ENCODE data around the gene ANKRD11.

Gene ANKRD11

DNA sequence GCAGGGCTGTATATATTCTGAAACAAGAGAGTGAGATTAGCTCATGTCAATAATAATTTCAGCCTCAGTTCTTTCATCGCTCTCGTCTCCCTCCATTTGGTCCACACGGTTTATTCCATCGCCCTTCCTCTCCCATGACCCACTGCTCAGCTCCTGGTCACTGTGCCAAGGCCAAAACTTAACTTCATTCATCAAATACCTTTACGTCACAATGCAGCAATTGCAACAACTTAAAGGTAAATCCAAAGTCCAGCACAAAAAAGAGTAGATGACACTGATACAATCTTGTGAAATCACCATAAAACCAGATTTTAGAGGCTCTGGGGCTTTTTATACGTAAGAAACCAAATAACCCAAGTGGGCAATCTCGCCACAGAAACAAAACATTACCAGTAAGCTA lies 72.0 kb downstream of the ANKRD11 start:
- Histone ChIP-seq H3K27ac (no peak overlapping the region), H3K4me3 (no peak overlapping the region)

DNA sequence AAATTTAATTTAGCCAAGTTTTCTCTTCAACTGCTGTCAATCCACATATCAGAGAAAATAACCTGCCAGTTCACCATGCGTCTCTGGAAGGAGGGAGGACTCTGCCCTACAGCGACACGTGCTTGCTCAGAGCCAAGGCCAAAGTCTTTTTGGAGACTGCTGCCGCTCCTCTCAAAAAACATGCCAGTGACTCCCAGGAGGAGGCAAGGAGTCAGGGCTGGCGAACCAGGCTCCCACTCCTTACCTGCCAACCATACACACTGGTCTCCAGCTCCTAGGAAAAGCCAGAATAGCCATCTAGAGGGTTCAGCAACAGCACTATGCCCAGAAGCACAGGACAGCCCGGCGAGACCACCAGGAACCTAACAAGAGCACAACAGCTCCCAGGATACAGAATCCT lies 73.0 kb downstream of the ANKRD11 start:
- H3K4me3 ChIP-seq = no peak overlapping the region
- H3K27ac ChIP-seq = no peak overlapping the region

DNA sequence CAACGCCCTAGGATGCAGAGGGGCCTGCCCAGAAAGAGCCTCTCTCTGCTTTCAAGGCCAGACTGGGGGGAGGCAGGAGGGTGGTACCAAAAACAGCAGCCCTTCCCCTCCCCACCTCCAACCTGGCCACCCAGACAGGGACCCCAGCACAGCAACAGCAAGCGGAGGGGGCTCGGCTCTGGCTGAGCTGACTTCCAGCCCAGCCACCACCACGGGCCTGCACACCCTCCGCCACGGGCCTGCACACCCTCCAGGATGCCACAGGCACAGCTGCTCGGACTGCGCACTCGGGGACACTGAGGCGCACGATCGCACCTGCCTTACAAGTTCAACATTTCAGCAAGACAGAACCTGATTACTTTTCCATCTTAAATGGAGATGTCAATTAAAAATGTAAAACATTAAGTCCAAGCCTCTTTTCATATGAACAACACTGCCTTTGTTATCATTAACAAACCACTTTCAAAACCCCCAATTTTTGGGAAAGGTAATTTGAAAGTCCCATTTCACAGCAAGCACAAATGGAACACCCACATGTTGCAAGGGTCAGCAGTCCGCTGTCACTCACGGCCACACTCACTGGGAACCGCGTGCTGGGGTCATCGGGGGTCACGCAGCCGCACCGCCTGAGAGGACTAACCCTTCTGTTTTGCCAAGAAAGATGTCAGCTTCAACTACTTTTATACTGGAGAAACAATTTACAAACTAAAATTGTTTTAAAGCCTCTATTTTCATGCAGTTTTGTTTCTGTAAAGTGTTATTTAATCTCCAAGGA lies 76.4 kb downstream of the ANKRD11 start:
- no peak overlapping the region for H3K4me3 ChIP-seq
- no peak overlapping the region for H3K27ac ChIP-seq

DNA sequence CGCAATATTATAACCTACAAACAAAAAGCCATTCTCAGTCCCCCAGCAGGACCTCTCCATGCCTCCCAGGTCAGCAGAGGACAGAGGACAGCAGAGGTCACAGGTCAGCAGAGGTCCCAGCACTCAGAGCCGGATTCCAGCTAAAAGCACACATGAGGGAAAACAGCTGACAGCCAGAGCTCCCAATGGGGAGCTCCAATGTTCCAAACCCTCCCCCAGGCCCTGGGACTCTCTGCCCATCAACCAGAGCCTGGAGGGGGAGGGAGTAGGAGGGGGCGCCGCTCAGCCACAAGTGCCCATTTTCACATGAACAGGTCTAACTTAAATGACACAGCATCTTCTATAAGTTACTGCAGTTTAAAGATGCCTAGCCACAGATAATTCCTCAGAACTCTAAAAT lies 77.5 kb downstream of the ANKRD11 start:
- Histone ChIP-seq H3K4me3 (no peak overlapping the region), H3K27ac (no peak overlapping the region)

DNA sequence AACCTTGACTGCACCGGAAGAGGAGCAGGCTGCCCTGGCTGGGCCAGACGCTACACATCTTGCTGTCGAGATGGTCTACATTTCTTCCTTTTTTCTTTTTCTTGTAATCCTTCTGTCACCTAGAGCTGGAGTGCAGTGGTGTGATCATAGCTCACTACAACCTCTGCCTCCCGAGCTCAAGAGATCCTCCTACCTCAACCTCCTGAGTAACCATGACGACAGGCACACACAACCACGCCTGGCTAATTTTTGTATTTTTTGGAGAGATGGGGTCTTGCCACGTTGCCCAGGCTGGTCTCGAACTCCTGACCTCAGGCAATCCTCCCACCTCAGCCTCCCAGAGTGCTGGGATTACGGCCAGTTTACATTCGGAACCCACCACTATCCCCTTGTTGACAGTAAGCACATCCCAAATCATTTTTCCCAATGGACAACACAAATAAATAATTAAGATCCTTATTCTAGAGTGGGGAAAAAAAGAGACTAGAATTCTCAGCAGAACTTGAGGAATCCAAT lies 79.0 kb downstream of the ANKRD11 start:
- Histone ChIP-seq H3K4me3 (no peak overlapping the region), H3K27ac (peak overlapping the region in 12 of 21 experiments; percentile 13 to 69 (median 54))

DNA sequence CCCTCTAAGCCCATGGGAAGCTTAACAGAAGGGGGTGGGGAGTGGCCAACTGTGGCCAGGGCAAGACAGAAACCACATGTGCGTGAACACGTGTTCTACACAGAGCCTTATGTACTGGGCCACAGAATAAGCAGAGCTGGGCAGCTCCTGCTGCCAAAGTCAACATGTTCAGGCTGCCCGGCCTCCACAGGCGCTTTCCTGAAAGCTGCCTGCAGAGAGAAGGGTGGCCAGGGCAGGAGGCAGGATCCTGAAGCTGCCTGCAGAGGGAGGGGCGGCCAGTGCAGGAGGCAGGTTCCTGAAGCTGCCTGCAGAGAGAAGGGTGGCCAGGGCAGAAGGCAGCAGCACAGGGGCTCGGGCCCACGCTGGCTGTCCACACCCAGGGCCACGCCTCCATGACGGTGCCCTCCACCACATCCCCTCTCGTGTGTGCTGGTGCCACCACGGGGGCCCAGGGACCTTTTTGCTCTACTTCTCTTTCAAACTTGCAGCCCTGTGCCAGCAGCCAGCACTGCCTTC lies 79.5 kb downstream of the ANKRD11 start:
- no peak overlapping the region for H3K4me3 ChIP-seq
- peak overlapping the region in 14 of 21 experiments; percentile 13 to 69 (median 51) for H3K27ac ChIP-seq

- Histone ChIP-seq H3K4me3 (no peak overlapping the region), H3K27ac (peak overlapping the region in 14 of 21 experiments; percentile 7 to 73 (median 52))
These were observed 80.0 kb downstream of the ANKRD11 start for GRCh38 chr16:89410322-89410721.

GRCh38 chr16:89409161-89409711 lies 81.1 kb downstream of the ANKRD11 start:
- Histone ChIP-seq H3K4me3 (no peak overlapping the region), H3K27ac (peak overlapping the region in 16 of 21 experiments; percentile 9 to 76 (median 60))

DNA sequence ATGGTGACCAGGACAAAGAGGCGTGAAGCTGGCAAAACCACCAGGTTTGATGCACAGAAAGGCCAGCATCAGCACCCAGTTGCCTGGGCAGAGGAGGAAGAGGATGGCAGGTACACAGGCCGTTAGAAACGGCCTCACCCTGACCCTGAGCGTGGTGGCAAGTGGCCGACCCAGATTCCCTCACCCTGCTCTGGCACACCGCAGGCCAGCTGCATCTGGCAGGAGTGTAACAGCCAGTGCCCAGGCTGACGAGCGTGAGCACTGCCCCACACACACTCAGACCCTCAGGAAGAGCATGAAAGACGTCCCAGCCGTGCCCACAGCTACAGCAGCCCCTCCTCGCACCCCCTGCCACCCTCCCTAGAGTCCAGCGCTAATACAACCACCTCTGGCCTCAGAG lies 82.0 kb downstream of the ANKRD11 start:
- no peak overlapping the region for H3K4me3 ChIP-seq
- H3K27ac ChIP-seq = peak overlapping the region in 13 of 21 experiments; percentile 9 to 76 (median 63)

DNA sequence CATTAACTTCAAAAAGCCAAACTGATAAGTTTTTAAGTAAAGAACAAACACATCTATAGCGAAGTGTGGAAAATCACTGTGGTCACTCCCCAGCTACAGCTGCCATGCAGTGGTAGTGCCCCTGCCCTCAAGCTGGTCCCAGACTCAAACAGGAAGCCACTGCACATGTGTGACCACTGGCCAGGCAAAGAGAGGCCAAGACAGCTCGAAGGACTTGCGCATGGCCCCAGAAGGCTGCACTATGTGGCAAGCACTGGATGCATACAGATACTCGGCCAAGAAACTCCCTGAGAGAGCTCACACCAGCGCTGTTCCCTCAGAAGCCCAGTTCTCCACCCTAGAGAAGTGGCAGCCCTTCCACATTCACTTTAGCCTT lies 82.4 kb downstream of the ANKRD11 start:
- H3K27ac ChIP-seq = peak overlapping the region in 11 of 21 experiments; percentile 9 to 76 (median 67)
- H3K4me3 ChIP-seq = no peak overlapping the region

DNA sequence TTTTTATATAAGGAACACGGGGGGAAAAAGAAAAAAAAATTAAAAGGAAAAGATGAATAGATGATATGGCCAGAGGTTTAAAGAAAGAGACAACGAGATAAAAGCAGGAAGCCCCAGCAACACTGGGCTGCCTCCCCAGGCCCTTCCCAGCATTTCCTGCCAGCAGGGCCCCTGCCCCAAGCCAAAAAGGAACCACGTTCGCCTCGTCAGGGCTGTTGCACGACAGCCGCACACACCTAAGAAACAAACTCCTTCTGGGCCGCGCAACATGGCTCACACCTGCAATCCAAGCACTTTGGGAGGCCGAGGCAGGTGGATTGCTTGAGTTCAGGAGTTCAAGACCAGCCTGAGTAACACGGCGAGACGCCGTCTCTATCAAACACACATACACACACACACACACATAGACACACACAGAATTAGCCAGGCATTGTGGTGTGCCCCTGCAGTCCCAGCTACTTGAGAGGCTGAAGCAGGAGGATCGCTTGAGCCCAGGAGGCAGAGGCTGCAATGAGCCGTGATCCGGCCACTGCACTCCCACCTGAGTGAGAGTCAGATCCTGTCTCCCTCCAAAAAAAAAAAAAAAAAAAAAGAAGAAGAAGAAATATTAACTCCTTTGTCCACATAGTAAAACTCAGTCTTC lies 83.0 kb downstream of the ANKRD11 start:
- Histone ChIP-seq H3K27ac (peak overlapping the region in 6 of 21 experiments; percentile 2 to 64 (median 45)), H3K4me3 (no peak overlapping the region)

GRCh38 chr16:89406277-89406888 lies 84.0 kb downstream of the ANKRD11 start:
- peak overlapping the region in 4 of 21 experiments; percentile 31 to 64 (median 45) for H3K27ac ChIP-seq
- no peak overlapping the region for H3K4me3 ChIP-seq

DNA sequence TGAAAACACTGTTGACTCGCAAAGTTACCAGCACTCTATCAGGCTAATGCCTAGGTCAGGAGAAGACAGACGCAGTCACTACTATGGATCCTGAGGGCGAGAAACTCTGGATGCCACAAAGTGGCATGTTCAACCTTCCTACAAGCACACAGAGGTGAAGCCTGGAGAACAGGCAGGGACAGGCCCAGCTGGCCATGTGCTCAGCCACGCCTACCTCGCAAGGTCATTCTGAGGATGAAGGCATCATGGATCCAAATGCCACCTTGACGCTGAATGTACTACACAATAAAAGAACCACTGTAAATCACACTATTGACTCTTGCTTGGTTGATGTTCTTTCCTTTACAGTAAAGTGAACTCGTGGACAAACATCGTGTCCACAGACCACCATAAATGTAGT lies 85.8 kb downstream of the ANKRD11 start:
- H3K27ac ChIP-seq = no peak overlapping the region
- H3K4me3 ChIP-seq = no peak overlapping the region

DNA sequence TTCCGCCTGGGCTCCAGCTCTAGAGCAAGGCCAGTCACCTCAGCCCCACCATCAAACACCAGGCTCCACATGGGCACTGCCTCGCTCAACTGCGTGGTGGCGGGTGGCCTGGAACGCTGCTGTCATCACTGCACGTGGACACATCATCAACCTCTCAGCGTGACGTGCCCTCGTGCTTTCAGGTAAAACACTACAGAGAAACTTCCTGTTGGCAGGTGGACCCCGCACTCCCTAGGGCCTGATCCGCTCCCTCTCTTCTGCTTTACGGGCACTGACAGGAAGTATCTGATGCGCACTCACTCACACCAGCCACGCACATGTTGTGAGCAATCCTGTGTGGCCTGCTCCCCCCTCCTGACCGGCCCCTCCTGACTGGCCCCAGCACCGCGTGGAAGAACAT lies 87.4 kb downstream of the ANKRD11 start:
- Histone ChIP-seq H3K27ac (no peak overlapping the region), H3K4me3 (no peak overlapping the region)

- no peak overlapping the region for H3K4me3 ChIP-seq
- H3K27ac ChIP-seq = no peak overlapping the region
These were observed 88.5 kb downstream of the ANKRD11 start for GRCh38 chr16:89401641-89402445.

- H3K4me3 ChIP-seq = no peak overlapping the region
These were observed 89.2 kb downstream of the ANKRD11 start for GRCh38 chr16:89401205-89401604.

DNA sequence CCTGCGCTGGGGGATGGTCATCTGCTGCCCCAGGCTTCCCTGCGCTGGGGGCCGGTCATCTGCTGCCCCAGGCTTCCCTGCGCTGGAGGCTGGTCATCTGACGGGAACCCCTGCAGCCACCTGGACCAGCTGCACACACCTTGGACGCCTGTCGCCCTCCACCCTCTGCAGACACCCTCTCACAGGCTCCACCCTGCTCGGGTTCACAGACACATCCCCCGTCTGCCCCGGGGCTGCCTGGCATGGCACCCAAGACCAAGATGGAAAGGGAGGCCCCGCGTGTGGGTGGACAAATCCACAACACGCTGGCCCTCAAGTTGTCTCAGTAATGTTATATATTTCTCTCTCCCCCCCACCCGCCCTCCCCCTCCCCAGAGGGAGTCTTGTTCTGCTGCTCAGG lies 89.6 kb downstream of the ANKRD11 start:
- no peak overlapping the region for H3K27ac ChIP-seq
- no peak overlapping the region for H3K4me3 ChIP-seq

More at GRCh38 chr16:89401205-89401604, 89.2 kb downstream of the ANKRD11 start:
- H3K27ac ChIP-seq = no peak overlapping the region

DNA sequence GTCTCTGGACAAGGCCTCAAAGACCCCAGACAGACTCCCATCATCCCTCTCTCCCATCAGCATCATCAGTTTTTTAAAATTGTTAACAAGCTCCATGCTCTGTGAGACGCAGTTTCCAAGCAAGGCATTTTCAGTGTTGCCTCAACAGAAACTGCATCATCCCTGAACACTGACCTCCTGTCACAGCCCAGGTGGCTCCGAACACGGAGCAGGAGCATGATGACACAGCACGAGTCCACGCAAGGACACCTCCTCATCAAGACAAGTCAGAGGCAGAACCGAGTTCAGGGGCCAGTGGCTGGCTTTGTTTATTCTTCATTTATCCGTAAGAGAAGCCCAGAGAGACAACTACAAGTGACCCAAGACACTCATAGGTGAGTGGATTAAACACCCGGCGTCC lies 91.4 kb downstream of the ANKRD11 start:
- no peak overlapping the region for H3K4me3 ChIP-seq
- peak overlapping the region in 1 of 21 experiments; percentile 1 for H3K27ac ChIP-seq

DNA sequence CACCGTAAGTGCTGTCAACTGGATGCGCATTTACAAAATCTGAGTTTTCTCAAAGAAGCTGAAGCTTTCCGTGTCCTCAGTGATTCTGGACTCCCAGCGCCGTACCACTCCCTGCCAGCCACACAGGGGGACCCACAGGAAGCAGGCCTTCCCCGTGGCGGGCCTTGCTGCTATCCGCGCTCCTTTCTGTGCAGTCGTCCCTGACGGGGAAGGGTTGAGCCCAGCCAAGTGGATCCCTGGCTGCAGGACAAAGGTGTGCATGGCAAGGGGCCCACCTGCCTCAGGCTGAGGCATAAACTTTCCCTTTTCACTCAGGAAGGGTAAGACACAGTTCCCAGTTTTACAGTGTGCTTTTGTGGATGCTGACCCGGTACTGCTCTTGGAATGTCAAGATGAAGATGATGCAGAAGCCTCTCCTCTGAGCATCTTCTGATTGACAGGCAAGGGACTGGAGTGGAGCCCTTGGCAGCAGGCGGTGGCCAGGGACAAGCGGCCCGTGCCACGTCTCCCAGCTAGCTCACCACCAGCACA lies 93.0 kb downstream of the ANKRD11 start:
- H3K27ac ChIP-seq = no peak overlapping the region
- no peak overlapping the region for H3K4me3 ChIP-seq
